ENCODE results near the gene BCAR3.

- TF ChIP-seq CTCF (IDR thresholded peaks at IDR 0.05) (no peak), RFX5 (IDR thresholded peaks at IDR 0.05) (no peak), HDAC2 (IDR thresholded peaks at IDR 0.05) (no peak), RAD21 (conservative IDR thresholded peaks at IDR 0.05 in 1 of 2, IDR thresholded peaks at IDR 0.05 in 1 of 2) (no peak), POLR2A (IDR thresholded peaks at IDR 0.05; ENCODE audit: low read length) (no peak), EP300 (IDR thresholded peaks at IDR 0.05) (no peak)
Observed at GRCh38 chr1:93566227-93566626, 115.4 kb downstream of the BCAR3 start.

All from A549 (cell line).